GM21447 (cell line): Measurements from ENCODE around the gene RTN4.

Experiments
- ATAC-seq: cut with Tn5 transposase; IDR thresholded peaks from one replicate; pipeline ENCODE4 v1.9.1; 2021; ENCODE audit not compliant: unreplicated experiment

Gene RTN4

DNA sequence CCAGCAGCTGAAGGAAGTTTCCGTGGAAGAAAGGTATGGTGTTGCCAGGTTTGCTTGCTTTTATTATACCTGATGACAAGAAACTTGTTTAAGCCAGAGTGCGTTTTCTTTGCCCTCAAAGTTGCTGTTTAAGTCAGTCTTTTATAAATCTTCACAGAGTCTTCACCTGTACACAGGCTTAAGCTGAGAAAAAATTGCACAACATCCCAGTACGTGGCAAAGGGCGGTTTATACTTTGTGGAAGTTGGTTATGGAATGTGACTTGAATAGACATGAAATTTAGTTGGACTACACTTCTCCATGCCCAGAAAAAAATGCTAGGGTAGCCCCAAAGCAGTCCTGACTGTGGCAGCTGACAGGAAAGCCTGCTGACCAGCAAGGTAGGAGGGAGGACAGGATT lies 121.5 kb downstream of the RTN4 start:
- ATAC-seq, result no peak

DNA sequence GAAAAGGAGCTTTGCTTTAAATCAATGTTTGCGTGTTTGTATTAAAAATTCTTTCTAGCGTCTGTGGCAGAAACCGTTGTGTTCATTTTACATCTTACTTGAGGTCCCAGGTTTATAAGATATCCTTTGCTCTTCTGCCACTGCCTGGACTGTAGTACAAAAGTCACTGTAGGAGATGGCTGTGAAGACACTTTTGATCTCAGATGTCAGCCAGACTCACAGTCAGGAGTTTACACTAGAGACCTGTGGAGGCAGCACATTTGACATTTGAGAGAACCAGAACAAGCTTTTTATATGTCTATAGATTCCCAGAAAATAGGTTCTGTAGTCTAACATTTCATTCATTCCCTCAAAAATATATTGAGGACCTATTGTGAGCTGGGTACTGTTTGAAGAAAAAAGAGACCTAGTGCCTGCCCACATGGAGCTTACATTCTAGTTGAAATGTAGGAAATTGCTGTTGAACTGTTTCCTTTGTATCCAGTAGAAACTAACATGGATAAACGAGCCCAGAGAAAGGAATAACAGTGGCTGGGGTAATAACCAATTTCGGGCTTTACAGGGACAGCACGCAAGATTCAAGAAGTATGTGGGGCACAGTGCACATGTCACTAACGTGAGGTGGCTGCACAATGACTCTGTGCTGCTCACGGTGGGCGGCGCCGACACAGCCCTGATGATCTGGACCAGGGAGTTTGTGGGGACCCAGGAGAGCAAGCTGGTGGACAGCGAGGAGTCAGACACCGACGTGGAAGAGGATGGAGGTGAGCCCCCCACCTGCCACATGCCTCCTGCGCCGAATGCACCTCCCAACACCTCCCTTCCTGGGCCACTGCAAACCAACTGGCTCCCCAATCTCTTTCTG lies 122.3 kb downstream of the RTN4 start:
- ATAC-seq, result no peak

DNA sequence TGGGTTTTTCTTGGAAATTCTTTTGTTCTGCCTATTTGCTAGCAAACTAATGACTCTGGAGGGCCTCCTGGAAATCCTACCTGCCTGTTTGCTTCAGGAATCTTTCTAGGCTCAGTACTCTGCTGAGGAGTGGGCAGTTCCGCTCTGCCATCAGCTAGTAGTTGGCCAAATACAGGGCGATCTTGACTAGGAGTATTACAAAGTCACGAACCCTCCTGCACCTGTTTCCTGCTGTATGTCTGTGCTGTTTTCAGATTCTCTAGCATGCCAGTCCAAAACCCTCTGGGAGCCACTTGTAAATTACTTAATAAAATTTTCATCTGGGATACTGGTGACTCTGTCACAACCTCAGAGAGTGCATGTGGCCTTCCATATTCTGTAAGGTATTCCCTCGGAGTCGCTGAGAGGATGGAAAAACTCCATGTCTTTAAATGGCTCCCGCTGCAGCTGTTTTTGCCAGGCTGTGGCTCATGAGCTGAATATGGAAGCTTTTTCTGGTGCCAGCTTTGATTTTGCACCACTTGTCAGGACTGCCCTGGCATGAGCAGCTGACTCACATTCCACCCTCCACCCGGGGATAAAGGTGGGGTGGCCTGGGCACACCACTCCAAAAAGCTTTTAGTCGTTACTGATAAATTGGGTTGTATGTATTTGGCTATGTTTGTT lies 123.0 kb downstream of the RTN4 start:
- ATAC-seq, result no peak

DNA sequence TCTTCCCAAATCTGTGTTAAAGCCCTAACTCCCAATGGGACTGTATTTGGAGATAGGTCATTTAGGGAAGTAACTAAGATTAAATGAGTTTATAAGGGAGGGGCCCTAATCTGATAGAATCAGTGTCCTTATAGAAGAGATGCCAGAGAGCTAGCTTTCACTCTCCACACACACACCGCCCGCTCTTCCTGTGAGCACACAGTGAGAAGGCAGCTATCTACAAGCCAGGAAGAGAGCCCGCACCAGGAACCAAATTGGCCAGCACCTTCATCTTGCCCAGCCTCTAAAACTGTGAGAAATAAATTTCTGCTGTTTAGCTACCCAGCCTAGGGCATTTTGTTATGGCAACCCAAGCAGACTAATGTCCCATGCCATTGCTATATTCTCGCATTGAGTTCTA lies 125.2 kb downstream of the RTN4 start:
- ATAC-seq, result no peak

DNA sequence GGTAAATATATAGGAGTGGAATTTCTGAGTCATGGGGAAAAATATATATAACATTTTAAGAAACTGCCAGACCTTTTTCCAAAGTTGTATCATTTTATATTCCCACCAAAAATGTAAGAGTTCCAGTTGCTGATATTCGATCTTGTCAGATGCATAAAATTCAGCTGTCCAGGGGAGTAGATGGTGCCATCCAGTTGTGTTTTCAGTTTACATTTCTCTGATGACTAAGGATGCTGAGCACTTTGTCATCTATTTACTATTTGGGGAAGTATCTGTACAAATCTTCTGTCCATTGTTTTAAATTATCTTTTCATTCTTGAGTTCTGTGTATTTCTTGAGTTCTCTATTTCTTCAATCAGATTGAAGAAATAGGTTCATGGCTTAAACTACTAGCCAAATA lies 126.1 kb downstream of the RTN4 start:
- ATAC-seq, result no peak
